AG10803 (cell line): ENCODE results near the gene SHROOM2.

Source experiments
- DNase-seq: peaks from one replicate; pipeline ENCODE4 v3.0.0; 2010; ENCODE audit warnings: low read depth
- H3K4me3 ChIP-seq: 2 replicates; pipeline ENCODE4 v1.5.1; 2011; ENCODE audit warnings: mild to moderate bottlenecking, low read length, control low read depth
- CTCF ChIP-seq: conservative IDR thresholded peaks from 2 replicates; pipeline ENCODE4 v1.5.1; 2011; ENCODE audit warnings: mild to moderate bottlenecking, low read length, control low read depth, inconsistent platforms

SHROOM2 gene

GRCh38 chrX:9921407-9921806 is 135.2 kb downstream of the SHROOM2 start:
- no peak for DNase-seq
- H3K4me3 ChIP-seq = no peak overlapping the region
- TF ChIP-seq CTCF = no peak

GRCh38 chrX:9923357-9923756 is 137.1 kb downstream of the SHROOM2 start:
- DNase-seq = no peak
- TF ChIP-seq CTCF = no peak
- no peak overlapping the region for H3K4me3 ChIP-seq

- no peak for DNase-seq
- TF ChIP-seq CTCF = no peak
Measured at GRCh38 chrX:9926002-9926401, 139.8 kb downstream of the SHROOM2 start.

GRCh38 chrX:9927698-9928482 is 141.7 kb downstream of the SHROOM2 start:
- no peak for DNase-seq
- no peak for TF ChIP-seq CTCF
- H3K4me3 ChIP-seq = no peak overlapping the region

More at GRCh38 chrX:9926002-9926401, 139.8 kb downstream of the SHROOM2 start:
- H3K4me3 ChIP-seq = no peak overlapping the region

GRCh38 chrX:9935436-9935835 is 149.2 kb downstream of the SHROOM2 start:
- DNase-seq = no peak

GRCh38 chrX:9937761-9938160 is 151.5 kb downstream of the SHROOM2 start:
- no peak for TF ChIP-seq CTCF
- no peak overlapping the region for H3K4me3 ChIP-seq
- DNase-seq = no peak

More at GRCh38 chrX:9935436-9935835, 149.2 kb downstream of the SHROOM2 start:
- no peak overlapping the region for H3K4me3 ChIP-seq
- no peak for TF ChIP-seq CTCF

- no peak for TF ChIP-seq CTCF
- DNase-seq = no peak
- H3K4me3 ChIP-seq = no peak overlapping the region
Measured at GRCh38 chrX:9938516-9938915, 152.3 kb downstream of the SHROOM2 start.
